Mucosa of descending colon (tissue), 3 donors: ENCODE results near the gene BICRA. TPM values are rescaled to one million over a fixed set of nuclear protein-coding genes. Genes with fewer than 3 reads are reported as not detected.

Experiments
- ATAC-seq: fragments of 200-7000 bp; cut with Tn5 transposase; one replicate; pipeline ENCODE4 v1.9.1; 2020; ENCODE audit warnings: mild to moderate bottlenecking, moderate library complexity
- DNase-seq, 3 donors: peaks; one replicate each; pipeline ENCODE4 v3.0.0-alpha.2; 2020
- H3K36me3 ChIP-seq: fragments of 200-600 bp; one replicate; pipeline ENCODE4 v1.8.0; 2021; ENCODE audit warnings: low read depth, mild to moderate bottlenecking
- H3K4me1 ChIP-seq: fragments of 200-600 bp; one replicate; pipeline ENCODE4 v1.8.0; 2021; ENCODE audit warnings: low read depth, mild to moderate bottlenecking
- H3K4me3 ChIP-seq: fragments of 200-600 bp; one replicate; pipeline ENCODE4 v1.8.0; 2021; ENCODE audit warnings: mild to moderate bottlenecking
- H3K9me3 ChIP-seq: fragments of 200-600 bp; one replicate; pipeline ENCODE4 v1.8.0; 2021; ENCODE audit warnings: mild to moderate bottlenecking
- CTCF ChIP-seq: fragments of 200-600 bp; IDR thresholded peaks from one replicate; pipeline ENCODE4 v1.8.0; 2022; ENCODE audit warnings: antibody characterized with exemption, mild to moderate bottlenecking
- intact Hi-C, 2 donors: fragments of 100-400 bp; cut with DNase I in 1 of 2; cut with micrococcal nuclease in 1 of 2; formaldehyde crosslinking; loops; one replicate each; pipeline versions ENCODE4 v1.11.0 to v1.11.1; 2022; cut with DNase I, micrococcal nuclease
- total RNA-seq, 3 donors: library from RNA; stranded (reverse); fragmentation: NEBNext Ultra II Directional in 2 of 3; extraction: Animal tissue kit (Norgen Biotek cat#: 25700) in 2 of 3; gene quantifications; one replicate each; pipeline versions ENCODE4 v1.2.1 to v1.2.4, GENCODE V29; 2021 to 2023
- donor health status: DM: no; HTN: no; CAD: no; lungs with moderate emphysema.
- donor health status: DM: no; HTN: no; CAD: no.
- donor health status: DM: no; HTN: yes; CAD: no.

Gene BICRA
- total RNA-seq, 3 donors from 2014 or later = 18.1 to 19.7 (median 18.5) TPM

- Histone ChIP-seq H3K4me3 (no peak overlapping the region), H3K9me3 (no peaks in the 10 kb centered on the region), H3K4me1 (peaks cover 45% of the 10 kb centered on the region), H3K36me3 (no peaks in the 10 kb centered on the region)
- no peak for ATAC-seq
- no peak for DNase-seq
- no peak for TF ChIP-seq CTCF
- intact Hi-C loops = no loop called here
Measured at GRCh38 chr19:47657719-47658118, 48.8 kb downstream of the BICRA start.

GRCh38 chr19:47658431-47659348, 49.8 kb downstream of the BICRA start:
- H3K4me1 ChIP-seq = peaks cover 45% of the 10 kb centered on the region
- TF ChIP-seq CTCF = no peak
- no peaks in the 10 kb centered on the region for H3K36me3 ChIP-seq
- no peak overlapping the region for H3K4me3 ChIP-seq
- DNase-seq (peak in 2 of 3 donors; percentile 54 to 78), ATAC-seq (peak; percentile 78)
- H3K9me3 ChIP-seq = no peaks in the 10 kb centered on the region
- intact Hi-C loops = no loop called here

GRCh38 chr19:47660435-47660832, 51.5 kb downstream of the BICRA start:
- DNase-seq = peak in 2 of 3 donors; percentile 55 to 60
- intact Hi-C loops = no loop called here
- H3K36me3 ChIP-seq = no peaks in the 10 kb centered on the region
- peak; percentile 70 for ATAC-seq
- TF ChIP-seq CTCF = no peak
- no peaks in the 10 kb centered on the region for H3K9me3 ChIP-seq
- H3K4me3 ChIP-seq = no peak overlapping the region
- H3K4me1 ChIP-seq = peaks cover 47% of the 10 kb centered on the region

GRCh38 chr19:47661161-47661560, 52.2 kb downstream of the BICRA start:
- ATAC-seq (no peak), DNase-seq (peak in 1 of 3 donors; percentile 54)
- Histone ChIP-seq H3K4me1 (peaks cover 50% of the 10 kb centered on the region), H3K4me3 (no peak overlapping the region), H3K36me3 (no peaks in the 10 kb centered on the region), H3K9me3 (no peaks in the 10 kb centered on the region)
- intact Hi-C loops = no loop called here
- TF ChIP-seq CTCF = no peak

- no peak for TF ChIP-seq CTCF
- intact Hi-C loops = no loop called here
- Histone ChIP-seq H3K4me1 (peaks cover 52% of the 10 kb centered on the region), H3K4me3 (no peak overlapping the region), H3K9me3 (no peaks in the 10 kb centered on the region), H3K36me3 (no peaks in the 10 kb centered on the region)
- DNase-seq (peak in 1 of 3 donors; percentile 15), ATAC-seq (no peak)
Measured at GRCh38 chr19:47661611-47662010, 52.7 kb downstream of the BICRA start.
